PC-3 (cell line): ENCODE measurements around the gene RTN4RL1.

Experiments
- EZH2 ChIP-seq: fragments of 300-600 bp; sonication (generic); IDR thresholded peaks from one replicate; pipeline ENCODE4 v1.6.1; 2017; ENCODE audit warnings: antibody characterized with exemption, mild to moderate bottlenecking, low read length; ENCODE audit not compliant: unreplicated experiment
- EZH2phosphoT487 ChIP-seq: fragments of 300-600 bp; sonication (generic); IDR thresholded peaks from 2 replicates; pipeline ENCODE4 v1.6.1; 2018; ENCODE audit warnings: mild to moderate bottlenecking, antibody characterized with exemption, low read length, borderline replicate concordance
- TF ChIP-seq, protein P1 (sequence below): fragments of 300-600 bp; sonication (generic); conservative IDR thresholded peaks from 2 replicates; pipeline ENCODE4 v1.5.1; 2017; ENCODE audit warnings: antibody characterized with exemption, low read depth, mild to moderate bottlenecking, low read length

GRCh38 chr17:2051933-2052559 lies 26.9 kb upstream of the RTN4RL1 start:
- TF ChIP-seq, protein P1, sequence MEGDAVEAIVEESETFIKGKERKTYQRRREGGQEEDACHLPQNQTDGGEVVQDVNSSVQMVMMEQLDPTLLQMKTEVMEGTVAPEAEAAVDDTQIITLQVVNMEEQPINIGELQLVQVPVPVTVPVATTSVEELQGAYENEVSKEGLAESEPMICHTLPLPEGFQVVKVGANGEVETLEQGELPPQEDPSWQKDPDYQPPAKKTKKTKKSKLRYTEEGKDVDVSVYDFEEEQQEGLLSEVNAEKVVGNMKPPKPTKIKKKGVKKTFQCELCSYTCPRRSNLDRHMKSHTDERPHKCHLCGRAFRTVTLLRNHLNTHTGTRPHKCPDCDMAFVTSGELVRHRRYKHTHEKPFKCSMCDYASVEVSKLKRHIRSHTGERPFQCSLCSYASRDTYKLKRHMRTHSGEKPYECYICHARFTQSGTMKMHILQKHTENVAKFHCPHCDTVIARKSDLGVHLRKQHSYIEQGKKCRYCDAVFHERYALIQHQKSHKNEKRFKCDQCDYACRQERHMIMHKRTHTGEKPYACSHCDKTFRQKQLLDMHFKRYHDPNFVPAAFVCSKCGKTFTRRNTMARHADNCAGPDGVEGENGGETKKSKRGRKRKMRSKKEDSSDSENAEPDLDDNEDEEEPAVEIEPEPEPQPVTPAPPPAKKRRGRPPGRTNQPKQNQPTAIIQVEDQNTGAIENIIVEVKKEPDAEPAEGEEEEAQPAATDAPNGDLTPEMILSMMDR, result no peak
- TF ChIP-seq EZH2 (no peak), EZH2phosphoT487 (no peak)
